ENCODE data around the gene NPTX2. TPM values are rescaled to one million over a fixed set of nuclear protein-coding genes. Genes with fewer than 3 reads are reported as not detected.
"Not testable (repeated sequence)": the region's sequence is repeated elsewhere in the genome, so short reads cannot be mapped to it uniquely, and the experiment has no call there.

The NPTX2 gene, protein sequence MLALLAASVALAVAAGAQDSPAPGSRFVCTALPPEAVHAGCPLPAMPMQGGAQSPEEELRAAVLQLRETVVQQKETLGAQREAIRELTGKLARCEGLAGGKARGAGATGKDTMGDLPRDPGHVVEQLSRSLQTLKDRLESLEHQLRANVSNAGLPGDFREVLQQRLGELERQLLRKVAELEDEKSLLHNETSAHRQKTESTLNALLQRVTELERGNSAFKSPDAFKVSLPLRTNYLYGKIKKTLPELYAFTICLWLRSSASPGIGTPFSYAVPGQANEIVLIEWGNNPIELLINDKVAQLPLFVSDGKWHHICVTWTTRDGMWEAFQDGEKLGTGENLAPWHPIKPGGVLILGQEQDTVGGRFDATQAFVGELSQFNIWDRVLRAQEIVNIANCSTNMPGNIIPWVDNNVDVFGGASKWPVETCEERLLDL
- polyA plus RNA-seq (ENCODE audit: insufficient read length): 3.7 TPM
- long read RNA-seq, donor 1, partial matches to known transcripts: 5 of 6 reads
- long read RNA-seq, donor 1, other reads (novel, unspliced or antisense): 0 of 6 reads
- long read RNA-seq, donor 2, partial matches to known transcripts: 11 of 11 reads
- long read RNA-seq, donor 2, other reads (novel, unspliced or antisense): 0 of 11 reads
- long read RNA-seq, donor 3, partial matches to known transcripts: 0 of 1 reads
- long read RNA-seq, donor 3, other reads (novel, unspliced or antisense): 0 of 1 reads
- long read RNA-seq, donor 4: 0 reads
- long read RNA-seq, donor 5: 0 reads
- long read RNA-seq, donor 6, partial matches to known transcripts: 0 of 2 reads
- long read RNA-seq, donor 6, other reads (novel, unspliced or antisense): 0 of 2 reads
- long read RNA-seq, donor 7: 0 reads
- long read RNA-seq, donor 8: 0 reads

DNA sequence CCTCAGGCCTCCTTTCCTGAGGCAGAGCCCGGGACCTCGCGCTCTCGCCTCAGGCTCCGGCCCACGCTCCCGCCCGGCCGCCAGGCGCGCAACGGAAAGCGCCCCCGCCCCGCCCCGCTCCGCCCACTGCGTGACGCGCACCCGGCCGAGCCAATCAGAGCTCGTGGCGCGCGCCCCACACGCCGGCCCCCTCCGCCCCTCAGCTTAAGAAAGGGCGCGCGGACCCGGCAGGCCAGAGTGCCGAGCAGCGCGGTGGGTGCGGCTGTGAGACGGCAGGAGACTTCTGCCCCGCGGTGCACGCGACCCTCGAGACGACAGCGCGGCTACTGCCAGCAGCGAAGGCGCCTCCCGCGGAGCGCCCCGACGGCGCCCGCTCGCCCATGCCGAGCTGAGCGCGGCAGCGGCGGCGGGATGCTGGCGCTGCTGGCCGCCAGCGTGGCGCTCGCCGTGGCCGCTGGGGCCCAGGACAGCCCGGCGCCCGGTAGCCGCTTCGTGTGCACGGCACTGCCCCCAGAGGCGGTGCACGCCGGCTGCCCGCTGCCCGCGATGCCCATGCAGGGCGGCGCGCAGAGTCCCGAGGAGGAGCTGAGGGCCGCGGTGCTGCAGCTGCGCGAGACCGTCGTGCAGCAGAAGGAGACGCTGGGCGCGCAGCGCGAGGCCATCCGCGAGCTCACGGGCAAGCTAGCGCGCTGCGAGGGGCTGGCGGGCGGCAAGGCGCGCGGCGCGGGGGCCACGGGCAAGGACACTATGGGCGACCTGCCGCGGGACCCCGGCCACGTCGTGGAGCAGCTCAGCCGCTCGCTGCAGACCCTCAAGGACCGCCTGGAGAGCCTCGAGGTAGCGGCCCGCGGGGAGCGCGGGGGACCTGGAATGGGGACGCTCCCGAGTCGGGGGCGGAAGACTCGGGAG, at the start of gene NPTX2:
NPTX2 (plus strand) TSS at position 235 of the 909 bp plus-strand sequence; CDS start at position 412, 177 bp downstream.
- peak; percentile 41 for DNase-seq

DNA sequence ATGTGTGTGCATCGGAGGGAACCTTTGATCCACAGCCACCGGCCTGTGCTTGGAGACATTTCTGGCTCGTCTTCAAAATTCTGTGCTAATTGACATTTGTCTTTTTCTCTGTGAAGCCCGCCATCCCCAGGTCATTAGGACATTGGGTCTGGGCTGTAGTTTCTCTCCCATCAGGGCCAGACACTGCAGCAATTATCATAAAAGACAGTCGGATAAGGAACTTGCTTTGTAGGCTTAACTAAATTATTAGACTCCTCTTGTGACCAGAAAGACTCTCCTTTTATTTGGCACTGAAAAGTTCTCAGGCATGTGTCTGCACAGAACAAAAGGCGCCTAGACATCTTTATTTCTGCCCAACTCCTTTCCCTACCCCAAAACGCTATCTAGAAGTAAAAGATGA, 49.1 kb upstream of the NPTX2 start:
- no peak for DNase-seq

DNA sequence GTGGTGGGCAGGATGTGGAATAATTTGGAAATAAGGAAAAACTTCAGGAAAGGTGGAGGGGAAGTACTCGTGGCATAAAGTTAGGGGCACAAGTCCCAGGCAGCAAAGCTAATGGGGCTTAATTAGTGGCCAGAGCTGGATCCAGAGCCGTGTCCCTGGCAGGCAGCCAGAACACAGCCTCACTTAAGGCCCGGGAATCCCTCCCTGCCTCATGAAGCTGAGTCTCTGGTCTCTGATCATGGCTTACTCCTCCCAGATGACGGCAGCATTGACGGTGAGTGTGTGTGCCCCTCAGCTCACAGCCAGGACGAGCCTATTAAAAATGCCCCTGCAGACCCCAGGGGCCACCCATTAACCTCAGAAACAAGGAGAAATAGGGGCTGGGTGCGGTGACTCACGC, 48.2 kb upstream of the NPTX2 start:
- DNase-seq: no peak

DNA sequence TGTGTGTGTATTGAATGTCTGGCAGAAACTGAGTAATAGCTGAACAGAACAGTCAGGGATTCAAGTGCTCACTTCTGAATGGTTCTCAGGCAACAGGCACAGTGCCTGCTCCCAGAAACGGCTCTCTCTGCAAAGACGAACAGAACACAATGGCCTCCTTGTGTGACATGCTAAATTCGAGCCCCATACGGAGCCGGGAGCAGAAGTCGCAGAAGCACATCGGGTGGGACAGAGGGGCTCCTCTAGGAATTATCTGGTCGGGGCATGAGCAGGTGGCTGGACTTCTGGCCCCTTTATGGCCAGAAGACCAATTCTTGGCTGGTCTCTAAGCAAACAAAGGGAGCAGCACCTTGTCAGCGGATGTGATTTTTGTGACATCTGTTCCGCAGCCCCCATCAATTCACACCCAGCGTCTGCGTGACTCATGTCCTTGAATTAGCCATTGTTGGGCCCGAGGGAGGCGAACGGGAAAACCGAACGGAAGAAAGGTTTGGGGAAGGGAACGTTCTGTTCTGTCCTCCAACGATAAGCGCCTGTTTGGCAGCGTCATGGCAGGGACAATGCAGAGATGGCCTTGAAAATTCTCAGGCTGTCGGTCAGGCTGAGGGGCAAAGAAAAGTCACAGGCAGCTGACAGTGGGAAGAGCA, 47.3 kb upstream of the NPTX2 start:
- DNase-seq: no peak

DNA sequence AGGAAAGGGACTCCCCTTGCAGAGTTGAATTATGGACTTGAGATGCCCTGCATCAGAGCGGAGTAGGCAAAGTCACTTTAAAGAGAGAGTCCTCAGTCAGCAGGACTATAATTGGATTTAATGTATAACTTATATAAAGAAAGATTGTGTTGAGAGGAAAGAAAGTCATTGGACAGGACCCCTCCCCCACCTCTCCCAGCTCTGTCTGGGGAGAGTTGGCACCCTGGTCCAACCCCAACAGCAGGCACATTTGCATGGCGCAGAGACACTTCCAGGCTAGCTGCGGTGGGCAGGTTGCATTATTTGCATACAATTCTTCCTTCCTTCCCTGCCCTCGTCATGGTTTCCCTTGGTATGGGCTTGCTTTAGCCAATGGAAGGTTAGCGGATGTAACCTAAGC, 46.1 kb upstream of the NPTX2 start:
- no peak for DNase-seq

DNA sequence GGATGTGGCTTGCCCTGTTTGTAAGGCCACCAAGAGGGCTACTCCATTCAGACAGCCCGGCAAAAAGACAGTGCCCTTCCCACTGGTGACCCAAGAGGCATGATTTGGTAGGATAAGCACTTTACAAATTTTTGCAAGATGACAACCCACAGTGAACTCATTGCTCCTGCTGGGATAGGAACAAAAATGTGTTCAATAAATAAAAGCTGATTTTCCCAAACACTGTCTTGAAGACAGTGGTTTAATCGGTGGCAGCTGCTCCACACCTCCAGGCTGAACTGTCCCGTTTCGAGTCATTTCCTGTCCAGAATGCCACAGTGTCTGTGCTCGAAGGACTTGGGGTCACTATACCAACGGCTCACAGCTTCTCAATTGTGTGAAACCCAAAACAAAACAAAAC, 45.1 kb upstream of the NPTX2 start:
- no peak for DNase-seq

DNA sequence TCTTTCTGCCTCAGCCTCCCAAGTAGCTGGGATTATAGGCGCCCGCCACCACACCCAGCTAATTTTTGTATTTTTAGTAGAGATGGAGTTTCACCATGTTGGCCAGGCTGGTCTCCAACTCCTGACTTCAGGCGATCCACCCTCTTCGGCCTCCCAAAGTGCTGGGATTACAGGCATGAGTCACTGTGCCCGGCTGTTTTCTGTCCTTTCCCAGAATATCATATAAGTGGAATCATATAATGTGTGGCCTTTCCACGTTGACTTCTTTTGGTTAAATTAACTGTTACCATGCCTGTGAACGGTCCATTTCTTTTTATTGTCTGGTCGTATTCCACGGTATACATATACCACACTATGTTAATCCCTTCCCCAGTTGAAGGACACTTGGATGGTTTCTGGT, 44.4 kb upstream of the NPTX2 start:
- DNase-seq: not testable (repeated sequence)

DNA sequence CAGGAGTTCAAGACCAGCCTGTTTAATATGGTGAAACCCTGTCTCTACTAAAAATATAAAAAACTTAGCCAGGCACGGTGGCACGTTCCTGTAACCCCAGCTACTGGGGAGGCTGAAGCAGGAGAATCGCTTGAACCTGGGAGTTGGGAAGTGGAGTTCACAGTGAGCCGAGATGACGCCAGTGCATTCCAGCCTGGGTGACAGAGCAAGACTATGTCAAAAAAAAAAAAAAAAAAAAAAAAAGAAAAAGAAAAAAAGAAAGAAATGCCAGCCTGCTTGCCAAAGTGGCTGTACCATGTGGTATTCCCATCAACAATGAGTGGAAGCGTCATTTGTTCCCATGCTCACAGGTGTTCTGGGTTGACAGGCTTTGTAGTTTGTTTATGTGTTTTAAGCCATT, 43.3 kb upstream of the NPTX2 start:
- DNase-seq: no peak

DNA sequence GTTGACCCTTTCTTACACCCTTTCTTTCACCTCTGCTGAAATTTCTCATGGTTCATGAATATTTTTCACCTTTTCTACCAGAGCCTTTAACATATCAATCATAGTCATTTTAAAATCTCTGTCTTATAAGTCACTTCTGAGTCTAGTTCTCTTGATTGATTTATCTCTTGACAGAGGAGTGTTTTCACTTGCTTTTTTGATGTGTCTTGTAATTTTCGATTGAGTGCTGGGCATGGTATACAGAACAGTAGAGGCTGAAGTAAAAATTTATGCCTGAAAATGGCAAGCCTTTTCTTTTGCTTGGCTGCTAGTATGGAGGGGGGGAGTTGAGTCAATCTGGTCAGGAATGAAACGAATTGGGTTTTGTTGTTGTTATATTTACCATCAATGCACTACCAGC, 41.2 kb upstream of the NPTX2 start:
- DNase-seq: no peak

DNA sequence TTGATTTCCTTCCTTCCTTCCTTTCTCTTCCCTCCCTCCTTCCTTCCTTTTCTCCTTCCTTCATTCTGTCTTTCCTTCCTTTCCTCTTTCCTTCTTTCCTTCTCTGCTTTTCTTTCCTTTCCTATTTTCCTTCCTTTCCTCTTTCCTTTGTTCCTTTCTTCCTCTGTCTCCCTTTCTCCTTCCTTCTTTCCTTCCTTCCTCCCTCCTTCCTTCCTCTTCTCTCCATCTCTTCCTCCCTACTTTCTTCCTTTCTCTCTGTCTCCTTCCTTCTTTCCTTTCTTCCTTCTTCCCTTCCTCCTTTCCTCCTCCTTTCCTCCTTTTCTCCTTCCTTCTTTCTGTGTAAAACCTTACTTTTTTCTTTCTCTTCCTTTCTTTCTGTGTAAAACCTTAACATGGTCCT, 32.3 kb upstream of the NPTX2 start:
- DNase-seq: no peak

DNA sequence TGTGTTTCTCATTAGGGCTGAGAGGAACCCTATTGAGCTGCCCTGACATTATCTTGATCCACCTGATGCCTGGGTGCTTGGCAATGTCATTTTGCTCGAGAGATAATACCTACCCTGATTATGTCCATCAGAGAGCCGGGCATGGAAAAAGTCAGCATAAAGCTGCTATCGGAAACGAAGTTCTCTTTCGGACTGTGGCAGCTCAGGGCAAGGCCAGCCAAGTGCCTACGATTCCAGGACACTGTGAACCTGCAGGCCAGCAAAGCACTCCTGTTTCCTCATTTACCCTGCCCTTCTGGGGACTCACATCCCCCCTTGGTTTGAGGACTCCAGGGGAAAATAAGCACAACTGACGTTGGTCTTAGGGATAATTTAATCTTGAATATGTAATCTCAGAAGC, 25.2 kb upstream of the NPTX2 start:
- DNase-seq: no peak

DNA sequence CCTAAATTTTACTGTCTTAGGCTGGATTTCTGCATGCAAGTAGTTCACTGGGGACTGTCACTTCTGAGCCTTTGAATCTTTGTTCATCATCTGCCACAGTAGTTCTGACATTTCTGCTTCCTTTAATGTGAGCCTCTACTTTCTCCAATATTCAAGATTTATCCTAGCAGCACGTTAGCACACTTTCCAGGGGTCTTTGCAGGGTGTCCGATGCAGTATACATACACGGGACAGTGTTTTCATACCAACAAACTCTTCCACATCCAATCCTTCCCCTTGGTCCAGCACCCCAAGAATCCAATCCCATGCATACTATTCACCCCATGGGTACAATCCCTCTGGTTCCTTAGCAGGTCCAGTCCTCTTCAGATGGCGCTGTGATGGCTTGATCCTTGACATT, 22.7 kb upstream of the NPTX2 start:
- DNase-seq: no peak

DNA sequence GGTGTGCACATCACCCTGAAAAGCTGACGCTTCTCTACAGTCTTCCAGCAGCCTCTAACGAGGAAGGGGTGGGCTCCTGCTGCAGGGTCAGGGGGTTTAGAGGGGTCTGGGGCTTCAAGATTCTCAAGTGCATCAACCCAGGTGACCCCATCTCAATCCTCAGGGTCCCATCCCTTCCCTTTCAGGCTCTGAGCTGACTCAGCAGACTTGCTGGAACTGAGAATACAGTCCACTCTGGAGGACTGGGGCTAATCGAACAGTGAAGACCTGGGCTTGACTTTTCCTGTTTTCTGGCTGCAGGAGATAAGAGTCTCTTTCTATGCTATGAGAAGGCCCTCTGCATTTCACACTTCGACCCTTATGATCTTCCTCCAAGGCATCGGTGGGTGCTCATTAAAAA, 22.3 kb upstream of the NPTX2 start:
- no peak for DNase-seq

DNA sequence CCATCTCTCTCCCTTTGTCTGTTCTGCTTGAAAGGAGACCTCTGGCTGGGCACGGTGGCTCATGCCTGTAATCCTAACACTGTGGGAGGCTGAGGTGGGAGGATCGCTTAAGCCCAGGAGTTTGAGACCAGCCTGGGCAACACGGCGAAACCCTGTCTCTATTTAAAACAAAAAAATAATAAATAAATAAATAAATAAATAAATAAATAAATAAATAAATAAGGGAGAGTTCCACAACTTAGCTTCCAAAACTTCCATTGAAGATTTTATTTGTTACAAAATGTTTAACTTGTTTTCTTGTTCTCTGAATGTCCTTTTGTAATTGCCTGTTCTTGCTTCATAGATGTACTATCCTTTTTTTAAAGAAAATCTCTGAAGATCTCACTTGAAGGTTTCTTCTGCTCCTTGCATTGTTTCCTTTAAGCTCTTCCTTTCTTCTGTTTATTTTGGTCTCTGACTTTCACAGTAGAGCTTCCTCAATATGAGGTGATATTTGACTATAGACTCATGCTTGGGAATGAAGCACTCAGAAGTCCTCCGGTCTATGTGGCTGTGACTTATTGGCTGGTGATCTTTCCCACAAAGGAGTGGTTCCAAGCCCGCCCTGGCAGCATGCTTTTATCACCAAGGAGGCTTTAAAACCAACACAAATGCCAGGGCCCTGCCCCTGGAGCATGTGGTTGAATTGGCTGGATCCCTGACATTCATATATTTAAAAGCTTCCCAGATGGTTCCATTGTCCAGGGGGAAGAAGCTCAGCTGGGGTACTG, 18.1 kb upstream of the NPTX2 start:
- DNase-seq: no peak

DNA sequence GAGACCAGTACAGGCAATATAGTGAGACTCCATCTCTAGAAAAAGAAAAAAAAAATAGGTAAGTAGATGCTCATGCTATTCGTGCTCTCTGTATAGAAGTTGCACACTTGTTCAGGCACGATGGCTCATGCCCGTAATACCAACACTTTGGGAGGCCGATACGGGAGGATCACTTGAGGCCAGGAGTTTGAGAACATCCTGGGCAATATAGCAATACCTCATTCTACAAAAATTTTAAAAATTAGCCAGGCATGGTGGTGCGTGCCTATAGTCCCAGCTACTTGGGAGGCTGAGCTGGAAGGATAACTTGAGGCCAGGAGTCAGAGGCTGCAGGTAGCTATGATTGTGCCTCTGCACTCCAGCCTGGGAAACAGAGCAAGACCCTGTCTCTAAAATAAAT, 17.2 kb upstream of the NPTX2 start:
- DNase-seq: no peak

DNA sequence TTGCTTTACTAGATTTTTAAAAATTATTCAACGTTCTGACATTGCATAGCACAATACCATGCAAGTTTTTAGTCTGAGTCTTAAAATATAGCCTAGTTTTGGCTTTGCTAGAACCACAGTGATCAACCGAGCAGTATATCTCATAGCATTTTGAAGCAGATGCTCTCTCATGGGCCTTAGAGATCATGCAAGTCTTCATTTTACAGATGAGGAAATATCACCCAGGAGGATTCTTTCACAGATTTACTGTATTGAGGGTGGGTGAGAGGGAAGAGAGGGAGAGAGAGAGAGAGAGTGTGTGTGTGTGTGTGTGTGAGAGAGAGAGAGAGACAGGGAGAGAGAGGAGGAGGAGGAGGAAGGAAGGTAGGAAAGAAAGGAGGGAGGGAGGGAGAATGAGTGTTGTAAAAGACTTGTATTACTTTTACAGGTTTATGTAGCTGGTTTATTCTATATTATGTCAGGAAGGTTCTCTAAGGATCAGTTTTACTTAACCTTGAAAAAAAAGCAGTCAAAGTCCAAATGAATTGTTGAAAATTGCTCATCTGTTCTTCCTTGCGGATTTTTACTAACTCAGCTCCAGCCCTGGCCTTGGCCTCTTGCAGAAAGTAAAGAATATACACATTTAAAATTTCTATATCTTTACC, 14.2 kb upstream of the NPTX2 start:
- no peak for DNase-seq

DNA sequence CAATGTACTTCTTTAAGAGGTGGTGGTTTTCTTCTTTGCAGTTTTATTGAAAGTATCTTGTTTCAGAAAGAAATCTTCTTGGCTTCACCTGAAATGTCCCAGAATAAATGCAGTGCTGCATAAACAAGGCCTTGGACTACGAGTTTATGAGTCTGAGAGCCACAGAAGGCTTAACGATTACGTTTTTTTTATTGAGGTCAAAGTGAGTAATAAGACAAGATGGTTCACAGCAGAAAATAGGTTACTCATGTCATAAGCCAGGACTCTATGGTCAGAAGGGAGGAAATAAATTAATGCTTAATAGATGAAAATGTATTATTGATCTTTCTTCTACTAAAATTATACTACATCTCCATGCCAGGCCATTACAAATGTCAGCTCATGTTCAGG, 13.7 kb upstream of the NPTX2 start:
- DNase-seq: no peak

DNA sequence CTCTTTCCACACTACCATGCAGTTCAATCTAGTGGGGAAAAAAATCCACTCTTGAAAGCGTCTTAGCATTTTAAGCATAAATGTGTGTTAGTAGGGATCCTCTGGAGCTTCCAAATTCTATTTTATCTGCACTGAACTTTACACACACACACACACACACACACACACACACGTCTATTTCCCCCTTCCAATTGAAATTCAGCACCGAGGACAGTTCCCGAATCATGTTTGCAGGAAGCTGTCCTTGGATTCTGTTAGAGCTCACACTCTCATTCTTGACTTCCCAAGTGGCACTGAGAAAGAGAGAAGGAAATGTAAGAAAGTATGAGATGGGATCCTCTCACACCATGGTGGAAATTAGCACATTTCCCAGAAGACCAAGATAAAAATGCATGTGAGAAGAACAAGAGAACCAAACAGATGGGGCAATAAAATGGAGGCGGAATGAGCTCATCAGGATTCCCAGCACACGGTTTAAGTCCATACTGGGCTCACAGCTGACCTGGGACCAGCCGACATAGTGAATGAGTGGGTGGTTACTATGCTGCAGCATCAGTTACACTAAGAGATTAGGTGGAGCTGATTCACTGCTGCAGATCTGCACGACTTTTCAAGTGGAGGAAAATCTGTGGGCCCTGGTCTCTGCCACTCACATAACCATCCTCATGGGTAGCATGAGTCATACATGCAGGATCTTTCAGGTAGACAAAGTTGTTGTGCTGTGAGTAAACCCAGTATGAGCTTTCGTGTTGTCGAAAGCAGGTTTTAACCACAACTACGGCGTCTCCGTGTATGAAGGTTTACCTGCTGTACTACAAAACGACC, 3.3 kb upstream of the NPTX2 start:
- peak; percentile 84 for DNase-seq

DNA sequence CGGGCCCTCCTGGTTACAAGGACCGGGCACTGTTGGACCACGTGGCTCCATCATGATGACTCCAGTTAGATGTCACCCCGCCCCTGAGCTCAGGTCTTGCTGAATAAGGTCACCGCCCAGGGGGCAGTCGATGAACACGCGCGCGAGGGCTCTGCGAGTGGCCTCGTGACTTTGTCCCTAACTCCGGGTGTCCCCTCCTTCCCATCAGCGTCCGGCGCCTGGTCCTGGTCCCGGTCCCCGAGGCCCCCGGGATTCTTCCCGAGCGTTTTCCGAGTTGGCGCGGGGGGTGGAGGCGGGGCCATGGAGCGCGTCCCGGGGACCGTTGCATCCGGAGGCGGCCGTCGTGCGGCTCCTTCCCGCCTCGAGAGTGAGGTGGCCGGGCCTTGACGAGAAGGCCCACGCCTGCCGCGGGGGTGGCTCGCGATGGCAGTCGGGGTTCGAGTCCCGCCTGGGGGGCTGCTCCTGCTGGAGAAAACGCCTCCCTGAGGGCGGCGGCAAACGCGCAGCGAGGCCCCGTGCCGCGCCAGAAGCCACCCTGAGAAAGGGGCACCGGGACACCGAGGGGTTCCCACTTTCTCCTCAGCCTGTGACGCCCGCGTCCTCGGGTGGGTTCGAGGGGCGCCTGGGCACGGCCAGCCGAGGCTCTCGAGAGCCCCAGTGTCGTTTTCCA, 569 bp upstream of the NPTX2 start:
- no peak for DNase-seq

Data from left kidney (tissue), 8 donors.